ENCODE results near the gene FJX1.

Gene FJX1

GRCh38 chr11:35606206-35606605 lies 12.1 kb upstream of the FJX1 start:
- Histone ChIP-seq H3K36me3 (ENCODE audit: insufficient read depth) (no peaks in the 10 kb centered on the region), H4K20me1 (ENCODE audit: insufficient read depth) (no peaks in the 10 kb centered on the region), H3K27ac (no peak overlapping the region)

GRCh38 chr11:35608502-35608901 lies 9.8 kb upstream of the FJX1 start:
- no peak overlapping the region for H3K9ac ChIP-seq
- H3K4me2 ChIP-seq = no peak overlapping the region
- no peaks in the 10 kb centered on the region for H3K36me3 ChIP-seq (ENCODE audit: insufficient read depth)
- H2AFZ ChIP-seq (ENCODE audit: low read depth) = no peak overlapping the region
- H4K20me1 ChIP-seq (ENCODE audit: insufficient read depth) = no peaks in the 10 kb centered on the region
- H3K4me1 ChIP-seq (ENCODE audit: low read depth, poor library complexity, severe bottlenecking) = peaks cover 10% of the 10 kb centered on the region
- TF ChIP-seq CTCF (conservative IDR thresholded peaks at IDR 0.05; ENCODE audit: low read depth, low read length) = no peak
- H3K27ac ChIP-seq = no peak overlapping the region
- no peaks in the 10 kb centered on the region for H3K27me3 ChIP-seq (ENCODE audit: insufficient read depth, low read depth)
- no peaks in the 10 kb centered on the region for H3K79me2 ChIP-seq (ENCODE audit: insufficient read depth, low read depth)
- H3K4me3 ChIP-seq (IDR thresholded peaks at IDR 0.05; ENCODE audit: insufficient read depth, low read depth, low read length) = no peak overlapping the region

More at GRCh38 chr11:35606206-35606605, 12.1 kb upstream of the FJX1 start:
- Histone ChIP-seq H3K4me3 (IDR thresholded peaks at IDR 0.05; ENCODE audit: insufficient read depth, low read depth, low read length) (no peak overlapping the region), H2AFZ (ENCODE audit: low read depth) (no peak overlapping the region), H3K9ac (no peak overlapping the region), H3K4me1 (ENCODE audit: low read depth, poor library complexity, severe bottlenecking) (peaks cover 4% of the 10 kb centered on the region), H3K27me3 (ENCODE audit: insufficient read depth, low read depth) (no peaks in the 10 kb centered on the region), H3K79me2 (ENCODE audit: insufficient read depth, low read depth) (no peaks in the 10 kb centered on the region), H3K4me2 (no peak overlapping the region)
- TF ChIP-seq CTCF (conservative IDR thresholded peaks at IDR 0.05; ENCODE audit: low read depth, low read length) = no peak

- H3K27me3 ChIP-seq (ENCODE audit: insufficient read depth, low read depth) = no peaks in the 10 kb centered on the region
- no peak overlapping the region for H3K4me3 ChIP-seq (IDR thresholded peaks at IDR 0.05; ENCODE audit: insufficient read depth, low read depth, low read length)
- H3K9ac ChIP-seq = no peak overlapping the region
- H4K20me1 ChIP-seq (ENCODE audit: insufficient read depth) = no peaks in the 10 kb centered on the region
- H3K36me3 ChIP-seq (ENCODE audit: insufficient read depth) = no peaks in the 10 kb centered on the region
- no peak overlapping the region for H2AFZ ChIP-seq (ENCODE audit: low read depth)
- H3K4me1 ChIP-seq (ENCODE audit: low read depth, poor library complexity, severe bottlenecking) = peaks cover 10% of the 10 kb centered on the region
- no peaks in the 10 kb centered on the region for H3K79me2 ChIP-seq (ENCODE audit: insufficient read depth, low read depth)
- no peak overlapping the region for H3K4me2 ChIP-seq
- TF ChIP-seq CTCF (conservative IDR thresholded peaks at IDR 0.05; ENCODE audit: low read depth, low read length) = no peak
- H3K27ac ChIP-seq = no peak overlapping the region
Measured at GRCh38 chr11:35609656-35610055, 8.6 kb upstream of the FJX1 start.

- H3K4me3 ChIP-seq (IDR thresholded peaks at IDR 0.05; ENCODE audit: insufficient read depth, low read depth, low read length) = no peak overlapping the region
Measured at GRCh38 chr11:35610631-35611030, 7.6 kb upstream of the FJX1 start.

More at GRCh38 chr11:35610631-35611030, 7.6 kb upstream of the FJX1 start:
- Histone ChIP-seq H3K79me2 (ENCODE audit: insufficient read depth, low read depth) (no peaks in the 10 kb centered on the region), H3K9ac (no peak overlapping the region), H3K4me2 (no peak overlapping the region), H3K27ac (no peak overlapping the region), H3K36me3 (ENCODE audit: insufficient read depth) (no peaks in the 10 kb centered on the region), H2AFZ (ENCODE audit: low read depth) (no peak overlapping the region), H3K4me1 (ENCODE audit: low read depth, poor library complexity, severe bottlenecking) (peaks cover 18% of the 10 kb centered on the region), H4K20me1 (ENCODE audit: insufficient read depth) (no peaks in the 10 kb centered on the region), H3K27me3 (ENCODE audit: insufficient read depth, low read depth) (no peaks in the 10 kb centered on the region)
- TF ChIP-seq CTCF (conservative IDR thresholded peaks at IDR 0.05; ENCODE audit: low read depth, low read length) = no peak

All from KMS-11 (cell line).